Stimulated activated CD8-positive, alpha-beta memory T cell treated with anti-CD3 and anti-CD28 coated beads, Interleukin-15, amount 100 ng/mL, for 4 hours (primary cell): ENCODE results near the gene RPS6KA1.
A peak's percentile ranks its signal among the peaks of the same experiment; 100 is the strongest.
"Not testable (repeated sequence)": the region's sequence is repeated elsewhere in the genome, so short reads cannot be mapped to it uniquely, and the experiment has no call there.

ENCODE experiments used
- DNase-seq, 2 donors: peaks; one replicate each; pipeline ENCODE4 v3.0.0-alpha.2; 2020; ENCODE audit warnings: low read depth in 2 of 2

Gene RPS6KA1

GRCh38 chr1:26598890-26599289, 69.3 kb downstream of the RPS6KA1 start:
- DNase-seq, result no peak

- peak in 1 of 2 donors; percentile 5 for DNase-seq
These were observed 72.9 kb downstream of the RPS6KA1 start for GRCh38 chr1:26602378-26602959.

- no peak for DNase-seq
These were observed 74.3 kb downstream of the RPS6KA1 start for GRCh38 chr1:26603856-26604255.

- DNase-seq, result no peak
These were observed 77.6 kb downstream of the RPS6KA1 start for GRCh38 chr1:26607186-26607585.

- no peak for DNase-seq
These were observed 79.3 kb downstream of the RPS6KA1 start for GRCh38 chr1:26608895-26609294.

- no peak for DNase-seq
These were observed 81.2 kb downstream of the RPS6KA1 start for GRCh38 chr1:26610781-26611180.

- not testable (repeated sequence) for DNase-seq
These were observed 83.1 kb downstream of the RPS6KA1 start for GRCh38 chr1:26612627-26613026.

- DNase-seq, result no peak
These were observed 85.3 kb downstream of the RPS6KA1 start for GRCh38 chr1:26614655-26615411.

GRCh38 chr1:26616881-26617280, 87.3 kb downstream of the RPS6KA1 start:
- no peak for DNase-seq

- DNase-seq, result no peak
These were observed 89.0 kb downstream of the RPS6KA1 start for GRCh38 chr1:26618561-26618960.
